GM18907 (cell line): ENCODE results near the gene HSPA9.

Experiments
- ATAC-seq: cut with Tn5 transposase; IDR thresholded peaks from one replicate; pipeline ENCODE4 v1.9.1; 2021; ENCODE audit warnings: mild to moderate bottlenecking, moderate library complexity; ENCODE audit not compliant: unreplicated experiment

HSPA9 gene

GRCh38 chr5:138575194-138576015 lies at the start of gene HSPA9:
Gene HSPA9 (minus strand): TSS chr5:138575401. CDS start chr5:138575318, 83 bp downstream.
- peak; percentile 91 for ATAC-seq

DNA sequence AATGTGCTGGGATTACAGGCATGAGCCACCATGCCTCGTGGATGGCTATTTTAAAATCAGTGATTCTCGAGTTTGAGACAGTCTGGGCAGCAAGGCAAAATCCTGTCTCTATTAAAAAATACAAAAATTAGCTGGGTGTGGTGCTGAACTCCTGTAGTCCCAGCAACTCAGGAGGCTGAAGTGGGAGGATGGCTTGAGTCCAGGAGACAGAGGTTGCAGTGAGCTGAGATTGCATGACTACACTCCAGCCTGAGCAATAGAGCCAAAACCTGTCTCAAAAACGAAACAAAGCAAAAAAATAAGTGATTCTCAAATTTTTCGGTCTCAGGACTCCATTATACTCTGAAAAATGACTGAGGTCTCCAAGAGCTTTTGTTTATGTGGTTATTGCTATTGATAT lies 47.9 kb upstream of the HSPA9 start:
- no peak for ATAC-seq

DNA sequence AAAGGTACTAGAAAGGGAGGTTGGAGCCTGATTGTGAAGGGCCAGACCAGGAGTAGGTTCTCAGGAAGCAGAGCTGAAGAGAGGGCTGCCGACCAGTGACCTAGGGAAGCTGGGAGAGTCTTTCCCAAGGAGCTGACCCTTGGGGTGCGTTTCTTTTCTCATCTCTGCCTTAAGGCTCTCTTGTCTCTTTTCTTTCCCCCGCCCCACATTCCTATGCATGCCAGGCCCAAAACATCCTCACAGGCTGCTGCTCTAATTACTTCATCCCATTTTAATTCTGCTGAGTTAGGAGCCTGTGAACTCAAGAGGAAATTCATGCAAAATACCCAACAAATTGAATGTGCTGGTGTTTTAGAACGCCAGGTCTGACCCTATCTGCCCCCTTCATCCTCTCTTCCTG lies 46.9 kb upstream of the HSPA9 start:
- no peak for ATAC-seq

DNA sequence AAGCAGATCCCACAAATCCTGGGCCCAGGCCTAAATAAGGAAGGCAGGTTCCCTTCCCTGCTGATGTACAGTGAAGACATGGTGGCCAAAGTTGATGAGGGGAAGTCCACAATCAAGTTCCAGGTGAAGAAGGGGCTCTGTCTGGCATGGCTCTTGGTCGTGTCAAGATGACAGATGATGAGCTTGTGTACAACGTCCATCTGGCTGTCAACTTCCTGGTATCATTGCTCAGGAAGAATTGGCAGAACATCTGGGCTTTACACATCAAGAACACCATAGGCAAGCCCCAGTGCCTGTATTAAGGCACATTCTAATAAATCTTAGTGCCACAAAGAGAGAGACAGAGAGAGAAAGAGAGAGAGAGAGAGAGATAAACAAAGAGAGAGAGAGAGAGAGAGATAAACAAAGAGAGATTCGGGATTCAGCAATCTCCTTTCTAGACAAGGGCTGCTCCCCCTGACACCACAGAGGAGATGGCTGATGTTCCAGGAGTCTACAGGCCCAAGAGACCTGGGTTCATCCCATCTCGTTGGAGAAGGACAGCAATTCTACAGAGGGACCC lies 45.5 kb upstream of the HSPA9 start:
- no peak for ATAC-seq

GRCh38 chr5:138616508-138616907 lies 41.3 kb upstream of the HSPA9 start:
- no peak for ATAC-seq

DNA sequence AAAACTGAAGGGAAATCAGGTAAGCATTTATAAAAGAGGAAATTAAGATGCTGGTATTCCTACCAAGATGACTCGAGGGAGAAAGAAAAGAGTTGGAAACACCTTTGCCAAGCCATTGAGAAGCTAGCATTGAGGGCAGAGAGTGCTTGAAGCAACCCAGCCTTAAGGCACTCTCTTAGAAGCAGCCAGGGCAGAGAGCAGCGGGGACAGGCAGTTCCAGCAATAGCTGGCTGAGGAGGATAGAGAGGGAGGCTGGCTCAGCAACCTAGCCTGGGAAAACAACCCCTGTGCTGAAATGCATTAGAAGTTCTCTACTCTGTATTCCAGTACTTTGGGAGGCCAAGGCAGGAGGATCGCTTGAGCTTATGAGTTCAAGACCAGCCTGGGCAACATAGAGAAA lies 40.3 kb upstream of the HSPA9 start:
- ATAC-seq, result no peak

- ATAC-seq, result no peak
Observed at GRCh38 chr5:138611678-138612218, 36.5 kb upstream of the HSPA9 start.

DNA sequence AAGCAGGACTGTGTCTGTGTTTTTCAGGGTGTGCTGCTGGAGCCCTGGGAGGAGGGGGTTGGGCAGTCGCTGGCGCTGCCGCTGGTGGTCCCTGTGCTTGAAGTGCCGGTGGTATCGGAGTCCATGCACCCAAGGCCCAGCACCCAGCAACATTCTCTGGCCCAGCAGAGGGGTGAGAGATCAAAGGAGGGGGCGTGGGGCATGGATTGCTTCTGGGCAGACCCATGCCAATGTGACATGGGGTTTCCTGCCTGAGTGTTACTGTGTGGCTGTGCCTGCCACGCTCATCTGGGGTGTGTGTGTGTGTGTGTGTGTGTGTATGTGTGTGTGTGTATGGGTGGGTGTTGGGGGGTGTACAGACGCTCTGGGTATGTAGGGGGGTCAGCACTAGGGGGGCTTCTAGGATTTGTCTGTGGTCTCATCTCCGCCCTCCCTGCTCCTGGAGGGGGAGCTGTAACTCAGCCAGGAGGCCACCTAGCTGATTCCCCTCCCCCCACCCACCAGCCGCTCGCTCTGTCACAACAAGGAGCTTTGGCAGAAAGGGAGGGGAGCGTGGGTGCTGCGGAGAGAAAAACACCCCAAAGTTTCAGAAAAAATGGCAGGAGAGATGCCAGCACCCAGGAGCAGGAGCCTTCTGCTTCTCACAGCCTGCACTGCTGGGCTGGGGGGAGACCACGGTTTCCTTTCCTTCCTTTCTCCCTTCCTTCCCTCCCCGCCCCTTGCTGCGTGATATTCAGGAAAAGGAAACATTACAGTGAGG lies 35.9 kb upstream of the HSPA9 start:
- ATAC-seq, result no peak

GRCh38 chr5:138610415-138610917 lies 35.3 kb upstream of the HSPA9 start:
- ATAC-seq, result no peak

DNA sequence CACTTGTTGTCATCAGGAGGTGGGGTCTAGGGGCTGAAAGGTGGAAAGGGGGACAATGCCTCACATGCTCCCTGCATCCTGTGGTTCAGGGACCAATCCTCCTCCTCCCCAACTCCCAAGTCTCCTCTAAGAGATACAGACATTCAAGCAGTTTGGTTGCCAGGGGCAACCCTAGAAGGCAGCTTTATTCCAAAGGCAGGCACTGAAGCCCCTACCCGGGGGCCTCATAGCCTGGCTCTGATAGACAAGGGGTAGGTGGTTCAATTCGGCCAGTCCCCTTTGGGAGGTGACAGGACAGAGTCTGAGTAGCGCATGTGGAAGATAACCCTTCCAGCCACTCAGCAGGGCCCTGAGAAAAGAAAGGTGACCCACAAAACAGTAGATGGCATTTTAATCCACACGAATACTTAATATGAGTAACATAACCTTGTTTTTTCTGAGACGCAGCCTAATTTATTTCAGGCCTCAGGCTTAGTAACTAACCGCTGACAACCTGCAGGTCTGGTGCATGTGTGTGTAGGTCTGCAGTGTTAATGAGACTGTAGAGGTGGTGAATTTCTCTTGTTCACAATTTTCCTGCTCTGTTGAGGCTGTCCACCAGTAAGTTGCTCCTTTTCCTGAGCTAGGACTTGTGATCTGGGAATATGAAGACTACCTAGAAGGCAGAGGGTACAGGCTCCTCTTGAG lies 31.3 kb upstream of the HSPA9 start:
- ATAC-seq, result no peak

DNA sequence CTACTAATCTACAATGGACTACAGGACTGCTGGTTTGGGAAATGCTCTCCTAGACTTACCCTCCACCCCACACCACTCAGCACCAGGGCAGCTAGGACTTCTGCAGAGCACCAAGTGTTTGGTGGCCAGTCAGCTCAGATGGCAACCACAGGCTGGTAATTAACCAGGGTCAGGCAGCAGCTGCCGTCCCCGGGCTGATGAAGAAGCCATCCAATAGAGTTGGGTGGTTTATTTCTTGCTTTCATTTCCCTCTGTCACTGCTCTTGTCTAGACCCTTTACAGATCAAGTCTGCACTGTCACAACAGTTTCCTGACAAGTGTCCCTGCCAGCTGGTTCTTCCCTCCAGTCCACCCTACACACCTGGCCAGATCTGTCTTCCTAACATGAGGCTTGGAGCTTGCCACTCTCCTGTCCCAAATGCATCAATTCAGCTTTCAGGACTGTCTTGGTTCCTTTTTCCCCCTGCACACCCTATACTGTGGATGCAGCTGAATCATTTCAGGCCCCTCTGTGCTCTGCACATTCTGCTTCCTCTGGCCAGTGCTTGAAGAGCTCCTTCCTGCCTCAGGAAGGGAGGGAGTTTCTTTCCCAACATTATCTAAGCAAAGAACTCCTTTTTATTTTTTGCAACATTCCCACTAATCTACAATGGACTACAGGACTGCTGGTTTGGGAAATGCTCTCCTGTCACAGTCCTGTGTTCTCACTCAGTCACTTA lies 30.2 kb upstream of the HSPA9 start:
- ATAC-seq, result peak; percentile 87

- no peak for ATAC-seq
Observed at GRCh38 chr5:138604176-138604785, 29.1 kb upstream of the HSPA9 start.

GRCh38 chr5:138603249-138603920 lies 28.2 kb upstream of the HSPA9 start:
- peak; percentile 55 for ATAC-seq

DNA sequence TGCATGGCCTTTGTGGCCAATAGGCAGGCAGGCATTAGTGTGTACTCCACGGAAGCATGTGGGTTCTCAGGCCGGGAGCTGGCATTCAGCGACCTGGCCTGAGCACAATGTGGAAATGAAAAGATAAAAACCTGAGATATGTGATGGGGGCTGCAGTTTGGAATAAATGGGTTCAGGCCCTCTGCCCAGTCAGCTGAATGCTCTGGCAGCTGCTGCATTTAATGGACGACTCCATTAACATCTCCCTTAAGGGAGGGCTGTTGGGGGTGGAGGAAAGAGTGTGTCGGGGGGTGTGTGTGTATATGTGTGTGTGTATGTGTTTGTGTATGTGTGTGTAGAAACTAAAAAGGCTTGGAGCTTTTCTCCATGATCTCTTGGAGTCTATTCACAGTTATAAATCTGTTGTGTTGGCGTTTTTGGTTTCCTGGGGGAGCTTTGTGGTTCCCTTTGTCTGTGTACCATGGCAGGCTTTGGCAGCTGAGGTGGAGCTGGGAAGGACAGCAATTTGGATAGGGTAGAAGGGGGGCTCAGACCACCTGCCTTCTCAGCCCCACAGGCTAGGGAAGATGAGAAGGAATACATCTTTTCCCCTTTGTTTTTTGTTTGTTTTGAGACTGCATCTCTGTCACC lies 27.3 kb upstream of the HSPA9 start:
- ATAC-seq, result no peak

DNA sequence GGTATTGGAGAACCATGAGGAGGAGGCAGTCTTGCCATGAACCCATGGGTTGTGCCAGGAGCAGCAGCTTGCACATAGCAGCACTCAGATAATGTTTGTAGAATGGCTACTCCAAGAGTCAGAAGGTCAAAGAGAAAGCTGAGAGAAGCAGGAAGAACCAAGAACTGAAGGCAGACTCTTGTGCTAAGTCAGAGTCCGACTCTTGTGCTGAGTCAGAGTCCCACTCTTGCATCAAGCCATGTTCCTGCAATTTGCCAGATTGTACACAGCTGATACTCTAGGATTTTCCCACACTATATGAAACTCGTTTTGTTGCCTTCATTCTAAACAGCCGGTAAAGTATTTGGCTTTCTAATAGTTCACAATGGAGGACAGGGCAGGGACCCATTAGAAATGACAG lies 26.2 kb upstream of the HSPA9 start:
- ATAC-seq, result no peak

DNA sequence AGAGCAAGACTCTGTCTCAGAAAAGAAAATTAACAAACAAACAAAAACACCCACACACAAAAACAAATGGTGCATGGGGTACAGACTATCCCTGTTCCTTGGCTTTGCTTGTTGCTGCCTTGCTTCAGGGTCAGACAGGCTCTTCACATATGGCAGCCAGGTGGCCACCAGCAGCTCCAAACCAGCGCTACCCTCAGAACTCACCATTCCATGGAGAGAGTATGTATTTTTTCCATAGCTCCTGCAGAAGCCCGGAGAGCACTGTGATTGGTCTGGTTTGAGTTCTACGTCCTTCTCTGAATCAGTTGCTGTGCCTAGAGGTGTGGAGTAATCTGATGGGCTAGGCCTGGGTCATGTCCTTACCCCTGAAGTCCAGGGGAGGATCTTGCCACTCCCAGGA lies 25.2 kb upstream of the HSPA9 start:
- no peak for ATAC-seq

DNA sequence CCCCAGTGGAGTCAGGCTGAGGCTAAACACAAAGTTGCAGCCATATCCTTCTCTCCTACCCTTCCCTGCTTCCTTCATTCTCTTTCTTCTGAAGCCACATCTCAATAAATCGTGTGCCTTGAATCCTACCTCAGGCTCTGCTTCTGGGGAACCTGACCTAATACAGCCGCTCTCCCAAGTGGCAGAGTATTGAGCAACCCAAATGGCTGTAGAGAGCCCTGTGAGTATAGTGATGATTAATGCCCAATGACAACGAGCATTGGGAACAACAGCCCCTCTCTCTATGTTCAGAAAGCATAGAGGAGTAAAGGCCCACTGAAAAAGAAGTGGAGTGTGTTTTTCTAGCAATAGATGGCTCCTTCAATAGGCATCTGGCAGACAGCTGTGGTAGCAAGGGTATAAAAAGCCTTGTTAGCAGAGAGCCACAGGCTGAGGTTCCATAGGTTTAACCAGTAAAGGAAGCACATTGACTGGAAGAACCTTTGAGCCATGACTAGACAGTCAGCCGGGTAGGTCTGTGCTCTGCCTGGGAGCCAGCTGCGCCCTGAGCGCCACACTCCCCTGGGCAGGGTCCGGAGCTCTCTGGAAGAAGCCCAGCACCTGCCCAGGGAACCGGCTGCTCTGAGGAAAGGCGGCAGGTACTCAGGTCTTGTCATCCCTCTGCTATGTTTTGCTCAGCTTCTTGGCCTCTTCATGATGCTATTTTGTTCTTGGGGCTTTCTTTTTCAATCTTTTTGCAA lies 22.6 kb upstream of the HSPA9 start:
- no peak for ATAC-seq
